Loucy (cell line): ENCODE data around the gene OR5B2.

Experiments
- H2AFZ ChIP-seq: fragments of 200-600 bp; sonication (generic); 2 replicates; pipeline ENCODE4 v1.6.0; 2016; ENCODE audit warnings: antibody characterized with exemption, mild to moderate bottlenecking, low read length, moderate library complexity
- H3F3A ChIP-seq: fragments of 200-600 bp; 2 replicates; pipeline ENCODE4 v1.6.0; 2016; ENCODE audit warnings: antibody characterized with exemption, low read depth, mild to moderate bottlenecking
- H3K27me3 ChIP-seq: fragments of 200-600 bp; sonication (generic); 2 replicates; pipeline ENCODE4 v1.6.1; 2014; ENCODE audit warnings: low read length, mild to moderate bottlenecking; ENCODE audit not compliant: insufficient read depth, poor library complexity, severe bottlenecking
- H3K36me3 ChIP-seq: fragments of 200-600 bp; sonication (generic); 2 replicates; pipeline ENCODE4 v1.6.1; 2016; ENCODE audit warnings: low read length; ENCODE audit not compliant: insufficient read depth
- H3K4me1 ChIP-seq: fragments of 200-600 bp; sonication (generic); 2 replicates; pipeline ENCODE4 v1.5.1; 2014; ENCODE audit warnings: low read length, mild to moderate bottlenecking; ENCODE audit not compliant: insufficient read depth, poor library complexity, severe bottlenecking
- H3K4me2 ChIP-seq: fragments of 200-600 bp; sonication (generic); 2 replicates; pipeline ENCODE4 v1.6.0; 2014; ENCODE audit warnings: antibody characterized with exemption, low read length, low read depth, mild to moderate bottlenecking; ENCODE audit not compliant: poor library complexity, severe bottlenecking
- H3K4me3 ChIP-seq: fragments of 200-600 bp; sonication (generic); 2 replicates; pipeline ENCODE4 v1.5.1; 2014; ENCODE audit warnings: low read length, mild to moderate bottlenecking, mixed read lengths; ENCODE audit not compliant: poor library complexity, severe bottlenecking
- H3K79me2 ChIP-seq: fragments of 200-600 bp; sonication (generic); 2 replicates; pipeline ENCODE4 v1.6.1; 2014; ENCODE audit warnings: low read length; ENCODE audit not compliant: insufficient read depth
- H3K9ac ChIP-seq: fragments of 200-600 bp; sonication (generic); 2 replicates; pipeline ENCODE4 v1.6.0; 2014; ENCODE audit warnings: mild to moderate bottlenecking, low read depth, low read length, moderate library complexity; ENCODE audit not compliant: poor library complexity, severe bottlenecking
- H3K9me2 ChIP-seq: fragments of 200-600 bp; sonication (generic); replicated peaks from 2 replicates; pipeline ENCODE4 v1.6.1; 2016; ENCODE audit warnings: low read depth, low read length, mixed read lengths
- H3K9me3 ChIP-seq: fragments of 200-600 bp; sonication (generic); 2 replicates; pipeline ENCODE4 v1.6.1; 2014; ENCODE audit warnings: mild to moderate bottlenecking, antibody characterized with exemption, low read length, low read depth; ENCODE audit not compliant: insufficient read depth
- H4K20me1 ChIP-seq: fragments of 200-600 bp; sonication (generic); 2 replicates; pipeline ENCODE4 v1.6.0; 2014; ENCODE audit warnings: antibody characterized with exemption, low read length, mild to moderate bottlenecking; ENCODE audit not compliant: insufficient read depth, poor library complexity, severe bottlenecking
- CTCF ChIP-seq: fragments of 200-600 bp; sonication (generic); conservative IDR thresholded peaks from 2 replicates; pipeline ENCODE4 v1.5.1; 2014; ENCODE audit warnings: mild to moderate bottlenecking, antibody characterized with exemption, low read length
- EZH2phosphoT487 ChIP-seq: fragments of 200-600 bp; IDR thresholded peaks from 2 replicates; pipeline ENCODE4 v1.6.1; 2018; ENCODE audit warnings: antibody characterized with exemption, mild to moderate bottlenecking, moderate library complexity, borderline replicate concordance

The OR5B2 gene

DNA sequence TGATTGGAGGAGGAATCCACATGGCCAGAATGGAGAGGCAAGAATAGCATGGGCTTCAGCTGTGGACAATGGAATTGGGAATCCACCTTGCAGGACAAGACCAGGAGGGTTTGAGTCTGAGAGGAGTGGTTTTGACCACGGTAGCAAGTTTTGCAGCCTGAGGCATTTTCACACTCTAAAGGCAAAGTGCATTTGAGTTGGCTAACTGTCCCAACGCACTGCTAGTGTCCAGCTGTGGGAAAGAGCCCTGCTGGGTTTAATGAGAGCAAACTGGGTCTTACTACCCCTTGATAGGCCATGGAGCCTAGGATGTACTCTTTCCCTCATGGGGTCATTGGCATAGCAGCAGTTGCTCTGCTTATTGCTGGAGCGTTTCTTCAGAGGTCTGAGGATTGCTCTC lies at the start of gene OR5B2:
Gene OR5B2, minus strand, starts transcription at position 101 of the 400 bp plus-strand sequence. CDS start 4,860 bp downstream, outside the sequence.
- Histone ChIP-seq H2AFZ (no peak within 1 kb of the TSS), H3K27me3 (no peaks in the 10 kb centered on the region), H3K9me2 (no peaks in the 10 kb centered on the region; the same call in 1 of the 2 replicates), H3K79me2 (no peaks in the 10 kb centered on the region), H4K20me1 (no peaks in the 10 kb centered on the region), H3F3A (no peaks in the 10 kb centered on the region), H3K9me3 (no peaks in the 10 kb centered on the region), H3K4me1 (no peaks in the 10 kb centered on the region), H3K9ac (no peak within 1 kb of the TSS), H3K36me3 (no peaks in the 10 kb centered on the region), H3K4me3 (no peak within 1 kb of the TSS), H3K4me2 (no peak within 1 kb of the TSS)
- TF ChIP-seq CTCF, result no peak

DNA sequence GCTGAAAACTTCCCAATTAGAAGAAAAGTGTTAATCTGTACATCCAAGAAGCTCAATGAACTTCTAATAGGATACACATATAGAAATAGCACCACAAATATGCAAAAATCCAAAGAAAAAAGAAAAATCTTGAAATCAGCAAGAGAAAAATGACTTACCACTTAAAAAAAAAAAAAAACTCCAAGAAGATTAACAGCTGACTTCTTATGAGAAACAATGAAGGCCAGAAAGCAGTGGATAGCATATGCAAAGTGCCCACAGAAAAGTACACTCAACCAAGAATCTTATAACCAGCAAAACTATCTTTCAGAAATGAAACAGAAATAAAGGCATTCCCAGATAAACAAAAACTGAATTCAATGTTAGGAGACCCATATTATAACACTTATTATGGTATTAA lies 44.0 kb upstream of the OR5B2 start:
- Histone ChIP-seq H3K79me2 (no peaks in the 10 kb centered on the region), H3K4me2 (no peak overlapping the region), H3K9me3 (peaks cover 6% of the 10 kb centered on the region), H3K4me1 (no peaks in the 10 kb centered on the region), H4K20me1 (no peaks in the 10 kb centered on the region), H2AFZ (no peak overlapping the region), H3K4me3 (no peak overlapping the region), H3K36me3 (no peaks in the 10 kb centered on the region), H3F3A (no peaks in the 10 kb centered on the region), H3K27me3 (no peaks in the 10 kb centered on the region), H3K9ac (no peak overlapping the region), H3K9me2 (no peaks in the 10 kb centered on the region)
- TF ChIP-seq CTCF (no peak), EZH2phosphoT487 (no peak)

GRCh38 chr11:58466293-58466692 lies 38.4 kb upstream of the OR5B2 start:
- H3K4me3 ChIP-seq, result no peak overlapping the region
- no peaks in the 10 kb centered on the region for H3K27me3 ChIP-seq
- H3K36me3 ChIP-seq, result no peaks in the 10 kb centered on the region
- no peak overlapping the region for H3K4me2 ChIP-seq
- no peak for TF ChIP-seq EZH2phosphoT487
- TF ChIP-seq CTCF, result no peak
- H2AFZ ChIP-seq, result no peak overlapping the region
- H3K4me1 ChIP-seq, result no peaks in the 10 kb centered on the region
- H4K20me1 ChIP-seq, result no peaks in the 10 kb centered on the region
- H3K9ac ChIP-seq, result no peak overlapping the region
- no peaks in the 10 kb centered on the region for H3K79me2 ChIP-seq
- H3K9me2 ChIP-seq, result no peaks in the 10 kb centered on the region
- H3K9me3 ChIP-seq, result peaks cover under 1% of the 10 kb centered on the region; the same call in 1 of the 2 replicates
- no peaks in the 10 kb centered on the region for H3F3A ChIP-seq
